ENCODE data around the gene STARD3.

DNA sequence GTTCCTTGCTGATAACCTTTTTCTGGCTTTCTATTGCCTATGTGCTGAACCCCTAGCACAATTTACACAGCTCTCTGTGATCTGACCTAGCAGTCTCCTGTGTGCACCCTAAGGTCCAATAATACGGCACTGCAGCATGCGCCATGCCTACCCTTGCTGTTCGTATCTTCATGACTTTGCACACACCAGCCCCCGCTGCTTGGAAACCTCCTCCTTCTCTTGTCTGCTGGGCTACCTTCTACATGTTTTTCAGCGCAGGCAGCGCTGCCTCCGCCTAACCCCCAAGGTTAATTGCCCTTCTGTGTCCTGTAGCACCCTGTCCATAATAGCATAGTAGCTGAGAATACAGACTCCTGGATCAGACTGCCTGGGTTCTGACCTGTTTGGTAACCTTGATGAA lies 1.4 kb downstream of the STARD3 start:
- TF ChIP-seq, protein P1, sequence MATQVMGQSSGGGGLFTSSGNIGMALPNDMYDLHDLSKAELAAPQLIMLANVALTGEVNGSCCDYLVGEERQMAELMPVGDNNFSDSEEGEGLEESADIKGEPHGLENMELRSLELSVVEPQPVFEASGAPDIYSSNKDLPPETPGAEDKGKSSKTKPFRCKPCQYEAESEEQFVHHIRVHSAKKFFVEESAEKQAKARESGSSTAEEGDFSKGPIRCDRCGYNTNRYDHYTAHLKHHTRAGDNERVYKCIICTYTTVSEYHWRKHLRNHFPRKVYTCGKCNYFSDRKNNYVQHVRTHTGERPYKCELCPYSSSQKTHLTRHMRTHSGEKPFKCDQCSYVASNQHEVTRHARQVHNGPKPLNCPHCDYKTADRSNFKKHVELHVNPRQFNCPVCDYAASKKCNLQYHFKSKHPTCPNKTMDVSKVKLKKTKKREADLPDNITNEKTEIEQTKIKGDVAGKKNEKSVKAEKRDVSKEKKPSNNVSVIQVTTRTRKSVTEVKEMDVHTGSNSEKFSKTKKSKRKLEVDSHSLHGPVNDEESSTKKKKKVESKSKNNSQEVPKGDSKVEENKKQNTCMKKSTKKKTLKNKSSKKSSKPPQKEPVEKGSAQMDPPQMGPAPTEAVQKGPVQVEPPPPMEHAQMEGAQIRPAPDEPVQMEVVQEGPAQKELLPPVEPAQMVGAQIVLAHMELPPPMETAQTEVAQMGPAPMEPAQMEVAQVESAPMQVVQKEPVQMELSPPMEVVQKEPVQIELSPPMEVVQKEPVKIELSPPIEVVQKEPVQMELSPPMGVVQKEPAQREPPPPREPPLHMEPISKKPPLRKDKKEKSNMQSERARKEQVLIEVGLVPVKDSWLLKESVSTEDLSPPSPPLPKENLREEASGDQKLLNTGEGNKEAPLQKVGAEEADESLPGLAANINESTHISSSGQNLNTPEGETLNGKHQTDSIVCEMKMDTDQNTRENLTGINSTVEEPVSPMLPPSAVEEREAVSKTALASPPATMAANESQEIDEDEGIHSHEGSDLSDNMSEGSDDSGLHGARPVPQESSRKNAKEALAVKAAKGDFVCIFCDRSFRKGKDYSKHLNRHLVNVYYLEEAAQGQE (IDR thresholded peaks at IDR 0.05; ENCODE audit: insufficient read depth in 1 of 2, low read depth in 2 of 2, low read length in 1 of 2): no peak
- TF ChIP-seq, protein P2, sequence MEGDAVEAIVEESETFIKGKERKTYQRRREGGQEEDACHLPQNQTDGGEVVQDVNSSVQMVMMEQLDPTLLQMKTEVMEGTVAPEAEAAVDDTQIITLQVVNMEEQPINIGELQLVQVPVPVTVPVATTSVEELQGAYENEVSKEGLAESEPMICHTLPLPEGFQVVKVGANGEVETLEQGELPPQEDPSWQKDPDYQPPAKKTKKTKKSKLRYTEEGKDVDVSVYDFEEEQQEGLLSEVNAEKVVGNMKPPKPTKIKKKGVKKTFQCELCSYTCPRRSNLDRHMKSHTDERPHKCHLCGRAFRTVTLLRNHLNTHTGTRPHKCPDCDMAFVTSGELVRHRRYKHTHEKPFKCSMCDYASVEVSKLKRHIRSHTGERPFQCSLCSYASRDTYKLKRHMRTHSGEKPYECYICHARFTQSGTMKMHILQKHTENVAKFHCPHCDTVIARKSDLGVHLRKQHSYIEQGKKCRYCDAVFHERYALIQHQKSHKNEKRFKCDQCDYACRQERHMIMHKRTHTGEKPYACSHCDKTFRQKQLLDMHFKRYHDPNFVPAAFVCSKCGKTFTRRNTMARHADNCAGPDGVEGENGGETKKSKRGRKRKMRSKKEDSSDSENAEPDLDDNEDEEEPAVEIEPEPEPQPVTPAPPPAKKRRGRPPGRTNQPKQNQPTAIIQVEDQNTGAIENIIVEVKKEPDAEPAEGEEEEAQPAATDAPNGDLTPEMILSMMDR (IDR thresholded peaks at IDR 0.05): no peak
- TF ChIP-seq POLR2AphosphoS5 (IDR thresholded peaks at IDR 0.05; ENCODE audit: low read depth, low read length): no peak
- no peak for TF ChIP-seq SIN3A (IDR thresholded peaks at IDR 0.05; ENCODE audit: borderline replicate concordance, insufficient read depth, low read depth, low read length)
